ENCODE results near the gene HOXC6.

Gene HOXC6

DNA sequence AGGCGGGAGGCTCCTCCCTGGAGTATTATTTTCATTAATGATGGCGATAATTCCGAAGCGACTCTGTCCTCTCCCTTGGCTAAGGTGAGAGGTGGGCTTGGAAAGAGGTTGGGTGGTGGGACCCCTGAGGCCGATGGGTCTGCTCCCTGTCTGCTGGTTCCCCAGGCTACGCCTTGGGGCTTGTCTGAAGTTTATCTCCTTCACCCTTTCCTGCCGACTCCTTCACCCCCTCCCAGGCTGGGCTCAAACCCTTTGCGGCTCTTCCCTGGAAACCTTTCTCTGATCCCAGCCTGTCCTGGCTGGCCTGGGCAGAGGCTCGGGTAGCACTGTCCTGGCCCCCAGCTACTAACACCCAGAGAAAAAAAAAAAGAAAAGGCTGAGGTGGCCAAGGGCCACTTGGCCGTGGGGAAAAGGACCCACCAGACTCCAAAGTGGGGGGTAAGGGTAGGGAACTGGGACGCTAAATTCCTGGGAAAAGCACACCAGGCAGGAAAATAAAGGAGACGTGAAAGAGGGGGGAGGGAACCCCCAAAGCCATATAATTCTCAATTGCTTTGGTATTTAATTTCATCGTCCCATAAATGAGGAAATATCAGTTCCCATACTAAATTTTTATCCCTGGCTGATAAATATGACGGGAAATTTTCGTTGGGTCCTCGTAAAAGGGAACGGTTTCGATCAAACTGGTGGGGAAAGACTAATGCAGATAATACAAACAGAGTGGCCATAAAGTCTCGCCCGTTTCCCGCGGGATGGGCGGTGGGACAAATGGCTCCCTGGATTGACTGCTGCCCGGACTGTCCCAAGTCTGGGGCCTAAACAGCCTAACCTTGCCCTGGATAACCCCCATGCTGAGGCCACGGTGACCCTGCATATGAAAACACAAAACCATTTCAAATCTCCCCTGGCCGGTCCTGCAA, 45.3 kb upstream of the HOXC6 start:
- peak overlapping the region; percentile 4; the same call in 1 of the 2 replicates for H3K4me3 ChIP-seq (replicated peaks; ENCODE audit: low read depth, low read length)
- TF ChIP-seq, protein P1, sequence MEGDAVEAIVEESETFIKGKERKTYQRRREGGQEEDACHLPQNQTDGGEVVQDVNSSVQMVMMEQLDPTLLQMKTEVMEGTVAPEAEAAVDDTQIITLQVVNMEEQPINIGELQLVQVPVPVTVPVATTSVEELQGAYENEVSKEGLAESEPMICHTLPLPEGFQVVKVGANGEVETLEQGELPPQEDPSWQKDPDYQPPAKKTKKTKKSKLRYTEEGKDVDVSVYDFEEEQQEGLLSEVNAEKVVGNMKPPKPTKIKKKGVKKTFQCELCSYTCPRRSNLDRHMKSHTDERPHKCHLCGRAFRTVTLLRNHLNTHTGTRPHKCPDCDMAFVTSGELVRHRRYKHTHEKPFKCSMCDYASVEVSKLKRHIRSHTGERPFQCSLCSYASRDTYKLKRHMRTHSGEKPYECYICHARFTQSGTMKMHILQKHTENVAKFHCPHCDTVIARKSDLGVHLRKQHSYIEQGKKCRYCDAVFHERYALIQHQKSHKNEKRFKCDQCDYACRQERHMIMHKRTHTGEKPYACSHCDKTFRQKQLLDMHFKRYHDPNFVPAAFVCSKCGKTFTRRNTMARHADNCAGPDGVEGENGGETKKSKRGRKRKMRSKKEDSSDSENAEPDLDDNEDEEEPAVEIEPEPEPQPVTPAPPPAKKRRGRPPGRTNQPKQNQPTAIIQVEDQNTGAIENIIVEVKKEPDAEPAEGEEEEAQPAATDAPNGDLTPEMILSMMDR (IDR thresholded peaks at IDR 0.05; ENCODE audit: low read depth, low read length, missing control alignments), result no peak
- no peak for DNase-seq (ENCODE audit: extremely low read depth, low read depth)

DNA sequence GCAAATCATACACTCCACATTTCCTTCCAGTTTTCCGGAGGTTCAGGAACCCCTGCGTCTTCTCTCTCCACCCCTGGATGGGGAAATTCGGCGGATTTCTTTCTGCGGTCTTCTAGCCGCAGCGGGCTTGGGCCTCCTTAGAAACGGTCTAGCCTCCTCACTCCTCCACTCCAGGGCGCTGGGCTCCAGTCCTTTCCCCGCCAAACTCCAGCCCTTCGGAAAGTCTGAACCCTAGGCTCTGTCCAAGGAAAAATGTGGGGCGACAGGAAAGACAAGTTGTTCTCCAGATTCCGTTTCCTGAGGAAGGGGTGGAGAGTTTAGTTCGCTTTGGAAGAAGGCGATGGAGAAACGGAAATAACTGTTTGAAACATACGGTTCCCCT, 44.7 kb upstream of the HOXC6 start:
- TF ChIP-seq, protein P1 (IDR thresholded peaks at IDR 0.05; ENCODE audit: low read depth, low read length, missing control alignments), result no peak
- 0 out of 2 replicates have a peak overlapping the region, but pooled peaks have one; percentile 20 for H3K4me3 ChIP-seq (replicated peaks; ENCODE audit: low read depth, low read length)
- no peak for DNase-seq (ENCODE audit: extremely low read depth, low read depth)

DNA sequence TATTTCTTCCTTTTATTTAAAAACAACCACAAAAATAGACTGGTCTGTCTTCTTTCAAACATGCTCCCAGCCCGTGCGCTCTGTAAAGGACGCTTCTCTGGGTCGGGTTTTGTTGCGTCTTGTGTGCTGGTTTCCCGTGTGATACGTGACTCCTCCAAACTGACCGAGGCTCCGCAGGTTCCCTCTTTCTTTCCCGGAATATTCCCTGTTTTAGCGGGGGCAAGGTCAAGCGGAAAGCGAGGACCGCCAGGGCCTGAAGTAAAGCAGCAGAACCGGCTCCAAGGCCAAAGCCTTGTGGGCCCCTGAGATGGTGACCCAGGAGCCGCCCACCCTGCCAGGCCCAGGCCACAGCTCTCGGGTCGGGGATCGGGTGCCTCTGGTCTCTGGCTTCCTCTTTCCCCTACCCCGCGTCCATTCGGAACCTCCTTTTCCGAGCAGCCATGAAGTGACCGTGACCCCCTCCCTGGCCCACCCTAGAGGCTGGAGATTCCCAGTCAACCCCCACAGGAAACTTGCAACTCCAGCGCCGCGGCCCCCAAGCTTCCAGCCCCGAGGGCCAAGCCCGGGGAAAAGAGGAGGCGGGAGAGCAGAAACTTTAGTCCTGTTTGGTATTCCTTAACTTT, 44.2 kb upstream of the HOXC6 start:
- H3K4me3 ChIP-seq (replicated peaks; ENCODE audit: low read depth, low read length), result peak overlapping the region; percentile 20
- DNase-seq (ENCODE audit: extremely low read depth, low read depth), result no peak
- TF ChIP-seq, protein P1 (IDR thresholded peaks at IDR 0.05; ENCODE audit: low read depth, low read length, missing control alignments), result no peak

DNA sequence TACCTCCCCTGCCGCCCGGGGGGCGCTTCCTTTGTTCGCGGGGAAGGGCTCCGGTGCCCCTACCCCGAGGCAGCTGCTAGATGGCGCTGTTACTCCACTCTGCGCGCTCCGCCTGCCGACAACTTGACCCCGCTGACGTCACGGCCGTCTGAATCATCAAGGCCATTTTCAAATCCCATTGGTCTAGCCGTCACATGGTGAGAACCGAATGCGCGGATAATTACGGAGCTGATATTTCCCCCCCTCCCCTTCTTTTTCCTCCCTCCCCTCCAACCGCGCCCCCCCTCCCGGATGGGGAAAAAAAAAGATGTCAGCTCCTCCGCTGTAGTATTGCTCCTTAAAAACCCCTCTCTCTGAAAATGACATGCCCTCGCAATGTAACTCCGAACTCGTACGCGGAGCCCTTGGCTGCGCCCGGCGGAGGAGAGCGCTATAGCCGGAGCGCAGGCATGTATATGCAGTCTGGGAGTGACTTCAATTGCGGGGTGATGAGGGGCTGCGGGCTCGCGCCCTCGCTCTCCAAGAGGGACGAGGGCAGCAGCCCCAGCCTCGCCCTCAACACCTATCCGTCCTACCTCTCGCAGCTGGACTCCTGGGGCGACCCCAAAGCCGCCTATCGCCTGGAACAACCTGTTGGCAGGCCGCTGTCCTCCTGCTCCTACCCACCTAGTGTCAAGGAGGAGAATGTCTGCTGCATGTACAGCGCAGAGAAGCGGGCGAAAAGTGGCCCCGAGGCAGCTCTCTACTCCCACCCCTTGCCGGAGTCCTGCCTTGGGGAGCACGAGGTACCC, 43.1 kb upstream of the HOXC6 start, which contains the start of gene HOXC10:
TSS of gene HOXC10 (plus strand) at position 246 of the 791 bp plus-strand sequence. CDS start at position 360, 114 bp downstream.
- H3K4me3 ChIP-seq (replicated peaks; ENCODE audit: low read depth, low read length), result peak within 1 kb of the TSS; percentile 51

DNA sequence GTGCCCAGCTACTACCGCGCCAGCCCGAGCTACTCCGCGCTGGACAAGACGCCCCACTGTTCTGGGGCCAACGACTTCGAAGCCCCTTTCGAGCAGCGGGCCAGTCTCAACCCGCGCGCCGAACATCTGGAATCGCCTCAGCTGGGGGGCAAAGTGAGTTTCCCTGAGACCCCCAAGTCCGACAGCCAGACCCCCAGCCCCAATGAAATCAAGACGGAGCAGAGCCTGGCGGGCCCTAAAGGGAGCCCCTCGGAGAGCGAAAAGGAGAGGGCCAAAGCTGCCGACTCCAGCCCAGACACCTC, 42.6 kb upstream of the HOXC6 start:
- peak overlapping the region; percentile 51 for H3K4me3 ChIP-seq (replicated peaks; ENCODE audit: low read depth, low read length)
- DNase-seq (ENCODE audit: extremely low read depth, low read depth), result no peak
- TF ChIP-seq, protein P1 (IDR thresholded peaks at IDR 0.05; ENCODE audit: low read depth, low read length, missing control alignments), result no peak

More for the DNA sequence above, 43.1 kb upstream of the HOXC6 start, which contains the start of gene HOXC10:
- TF ChIP-seq, protein P1 (IDR thresholded peaks at IDR 0.05; ENCODE audit: low read depth, low read length, missing control alignments), result peak; percentile 74
- peak; percentile 83 for DNase-seq (ENCODE audit: extremely low read depth, low read depth)

DNA sequence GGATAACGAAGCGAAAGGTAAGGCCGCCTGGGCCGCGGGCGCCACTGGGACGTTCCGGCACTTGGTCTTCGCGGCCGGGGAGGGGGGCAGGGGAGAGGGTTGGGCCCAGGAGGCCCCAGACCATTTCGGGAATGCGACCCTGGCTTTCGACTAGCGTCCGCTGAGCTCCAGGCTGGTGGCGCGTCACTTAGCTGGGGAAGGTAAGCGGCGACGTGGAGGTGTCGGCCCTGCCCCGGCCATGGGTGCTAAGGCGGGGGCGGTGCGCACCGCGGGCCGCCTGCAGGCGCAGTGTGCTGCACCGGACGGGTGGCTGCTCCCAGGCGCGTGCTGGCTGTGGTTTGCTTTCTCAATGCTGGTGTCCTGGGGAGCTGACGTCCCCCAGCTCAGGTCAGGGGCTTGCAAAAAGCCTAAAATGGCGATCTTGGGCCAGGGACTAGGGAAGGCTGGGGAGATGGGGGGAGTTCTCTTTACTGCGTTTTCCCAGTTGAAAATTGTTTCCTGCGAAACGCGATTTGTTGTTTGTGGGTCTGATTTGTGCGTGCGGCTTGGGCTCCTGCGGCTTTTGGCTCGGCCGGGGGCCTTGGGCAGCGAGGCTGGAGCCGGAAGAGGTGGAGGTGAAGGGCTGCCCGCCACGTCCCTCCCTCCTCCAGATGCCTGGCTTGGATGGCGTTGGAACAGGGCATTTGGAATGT, 42.1 kb upstream of the HOXC6 start:
- peak overlapping the region; percentile 51 for H3K4me3 ChIP-seq (replicated peaks; ENCODE audit: low read depth, low read length)
- DNase-seq (ENCODE audit: extremely low read depth, low read depth), result no peak

More for the DNA sequence above, 42.1 kb upstream of the HOXC6 start:
- TF ChIP-seq, protein P1 (IDR thresholded peaks at IDR 0.05; ENCODE audit: low read depth, low read length, missing control alignments), result no peak
